Ishikawa (cell line): ENCODE results near the gene FLVCR2.

Experiments used
- CREB1 ChIP-seq: IDR thresholded peaks from 2 replicates; pipeline ENCODE4 v1.6.1; 2012; ENCODE audit warnings: low read depth
- RAD21 ChIP-seq: IDR thresholded peaks from 2 replicates; pipeline ENCODE4 v1.6.1; 2012; ENCODE audit warnings: low read depth
- TAF1 ChIP-seq: IDR thresholded peaks from 2 replicates; pipeline ENCODE4 v1.6.1; 2012; ENCODE audit warnings: low read depth, mild to moderate bottlenecking
- TEAD4 ChIP-seq: IDR thresholded peaks from 2 replicates; pipeline ENCODE4 v1.6.1; 2012

- TF ChIP-seq CREB1 (no peak), TAF1 (no peak), RAD21 (no peak), TEAD4 (no peak)
Measured at GRCh38 chr14:75562089-75562488, 16.3 kb upstream of the FLVCR2 start.
